CD14-positive monocyte (primary cell): ENCODE data around the gene HAS3. TPM values are rescaled to one million over a fixed set of nuclear protein-coding genes. Genes with fewer than 3 reads are reported as not detected.

Experiments used
- DNase-seq, 3 donors: peaks; one replicate each; pipeline ENCODE4 v3.0.0-alpha.2; 2011 to 2022
- H2AFZ ChIP-seq: 2 replicates; pipeline ENCODE4 v1.6.0; 2012; ENCODE audit warnings: mild to moderate bottlenecking, low read depth, low read length, inconsistent platforms; ENCODE audit not compliant: insufficient read depth, poor library complexity, severe bottlenecking
- H3K27ac ChIP-seq, 2 donors: 1 replicate in 1 of 2; 2 replicates in 1 of 2; pipeline ENCODE4 v1.5.1; 2012 to 2013; ENCODE audit warnings: low read length in 2 of 2, control low read depth in 1 of 2, inconsistent platforms in 1 of 2, low read depth in 1 of 2, mild to moderate bottlenecking in 1 of 2
- H3K27me3 ChIP-seq, 2 donors: one replicate each; pipeline versions ENCODE4 v1.6.0 to v1.6.1; 2011 to 2013; ENCODE audit warnings: low read length in 2 of 2; ENCODE audit not compliant: control insufficient read depth in 2 of 2, insufficient read depth in 2 of 2
- H3K36me3 ChIP-seq, 2 donors: replicated peaks in 1 of 2; 1 replicate in 1 of 2; 2 replicates in 1 of 2; pipeline versions ENCODE4 v1.5.1 to v1.6.1; 2012 to 2013; ENCODE audit warnings: low read length in 2 of 2, control low read depth in 1 of 2, inconsistent platforms in 1 of 2, mild to moderate bottlenecking in 1 of 2; ENCODE audit not compliant: insufficient read depth in 2 of 2, control insufficient read depth in 1 of 2
- H3K4me1 ChIP-seq, 2 donors: 1 replicate in 1 of 2; 2 replicates in 1 of 2; pipeline versions ENCODE4 v1.5.1 to v1.6.1; 2012 to 2013; ENCODE audit warnings: low read length in 2 of 2, control low read depth in 1 of 2, inconsistent platforms in 1 of 2, mild to moderate bottlenecking in 1 of 2, moderate library complexity in 1 of 2; ENCODE audit not compliant: insufficient read depth in 2 of 2, control insufficient read depth in 1 of 2
- H3K4me2 ChIP-seq: replicated peaks from 2 replicates; pipeline ENCODE3; 2012; ENCODE audit warnings: low read length, moderate library complexity, mild to moderate bottlenecking; ENCODE audit not compliant: poor library complexity, severe bottlenecking; ENCODE audit errors: extremely low read depth
- H3K4me3 ChIP-seq, 3 experiments: fragments of 200-600 bp in 1 of 3; sonication (generic) in 1 of 3; replicated peaks in 1 of 3; 1 replicate in 2 of 3; 2 replicates in 1 of 3; pipeline ENCODE4 v1.5.1; 2011 to 2013; ENCODE audit warnings: low read length in 3 of 3, mild to moderate bottlenecking in 3 of 3, control low read depth in 2 of 3, low read depth in 2 of 3, inconsistent platforms in 1 of 3, moderate library complexity in 1 of 3
- H3K79me2 ChIP-seq: 2 replicates; pipeline ENCODE4 v1.6.0; 2012; ENCODE audit warnings: mild to moderate bottlenecking, control low read depth, inconsistent platforms, low read length, moderate library complexity; ENCODE audit not compliant: insufficient read depth
- H3K9ac ChIP-seq: 2 replicates; pipeline ENCODE4 v1.6.0; 2017; ENCODE audit warnings: low read length, mild to moderate bottlenecking; ENCODE audit not compliant: insufficient read depth, poor library complexity, severe bottlenecking
- H3K9me3 ChIP-seq, 2 donors: replicated peaks in 1 of 2; 1 replicate in 1 of 2; 2 replicates in 1 of 2; pipeline versions ENCODE4 v1.5.1 to v1.6.1; 2012 to 2013; ENCODE audit warnings: low read length in 2 of 2, control low read depth in 1 of 2; ENCODE audit not compliant: control insufficient read depth in 1 of 2, insufficient read depth in 1 of 2
- H4K20me1 ChIP-seq: 2 replicates; pipeline ENCODE4 v1.6.0; 2012; ENCODE audit warnings: mild to moderate bottlenecking, low read length, control low read depth, moderate library complexity; ENCODE audit not compliant: insufficient read depth
- H3K27ac Mint-ChIP-seq, 7 donors: one replicate each; pipeline ENCODE4 v1.8.0; 2020; ENCODE audit warnings: mild to moderate bottlenecking in 7 of 7, mixed read lengths in 7 of 7, moderate library complexity in 6 of 7, inconsistent platforms in 2 of 7
- H3K27me3 Mint-ChIP-seq, 3 donors: one replicate each; pipeline ENCODE4 v1.8.0; 2021 to 2022; ENCODE audit warnings: low read depth in 3 of 3, mild to moderate bottlenecking in 3 of 3, mixed read lengths in 3 of 3, moderate library complexity in 3 of 3, inconsistent platforms in 1 of 3
- H3K36me3 Mint-ChIP-seq, 2 donors: one replicate each; pipeline ENCODE4 v1.8.0; 2020; ENCODE audit warnings: mixed read lengths in 2 of 2, inconsistent platforms in 1 of 2, mild to moderate bottlenecking in 1 of 2
- H3K4me1 Mint-ChIP-seq: one replicate; pipeline ENCODE4 v1.8.0; 2020; ENCODE audit warnings: mild to moderate bottlenecking, mixed read lengths
- H3K4me3 Mint-ChIP-seq, 2 donors: one replicate each; pipeline ENCODE4 v1.8.0; 2020; ENCODE audit warnings: mild to moderate bottlenecking in 2 of 2, mixed read lengths in 2 of 2, moderate library complexity in 1 of 2
- H3K9me3 Mint-ChIP-seq, 7 donors: one replicate each; pipeline ENCODE4 v1.8.0; 2020 to 2022; ENCODE audit warnings: mixed read lengths in 7 of 7, mild to moderate bottlenecking in 6 of 7, moderate library complexity in 6 of 7, inconsistent platforms in 2 of 7
- WGBS: methylation state at CpG from one replicate; pipeline ENCODE4 v1.1.5; 2013; ENCODE audit warnings: missing lambda C conversion rate; ENCODE audit not compliant: insufficient coverage; 5-methylcytosine and 5-hydroxymethylcytosine counted together
- intact Hi-C, 2 donors: fragments of 100-400 bp; cut with micrococcal nuclease; formaldehyde crosslinking; loops; one replicate each; pipeline versions ENCODE4 v1.15.0 to v1.15.1; 2023
- polyA plus RNA-seq, 3 donors: library from polyadenylated mRNA; depleted of rRNA in 1 of 3; unstranded in 2 of 3; stranded (reverse) in 1 of 3; fragments of 300-500 nt in 2 of 3; fragments of >200 nt in 1 of 3; fragmentation: Illumina TruSeq in 2 of 3; gene quantifications; 1 replicate in 2 of 3; 2 replicates in 1 of 3; pipeline ENCODE4 v1.2.3, GENCODE V29; 2012 to 2021
- TF ChIP-seq, protein P1 (sequence below): fragments of 200-600 bp; IDR thresholded peaks from one replicate; pipeline ENCODE4 v1.8.0; 2022; ENCODE audit warnings: antibody characterized with exemption, mild to moderate bottlenecking

Gene HAS3
- polyA plus RNA-seq, 3 donors = 1.3 TPM; not detected in 2

DNA sequence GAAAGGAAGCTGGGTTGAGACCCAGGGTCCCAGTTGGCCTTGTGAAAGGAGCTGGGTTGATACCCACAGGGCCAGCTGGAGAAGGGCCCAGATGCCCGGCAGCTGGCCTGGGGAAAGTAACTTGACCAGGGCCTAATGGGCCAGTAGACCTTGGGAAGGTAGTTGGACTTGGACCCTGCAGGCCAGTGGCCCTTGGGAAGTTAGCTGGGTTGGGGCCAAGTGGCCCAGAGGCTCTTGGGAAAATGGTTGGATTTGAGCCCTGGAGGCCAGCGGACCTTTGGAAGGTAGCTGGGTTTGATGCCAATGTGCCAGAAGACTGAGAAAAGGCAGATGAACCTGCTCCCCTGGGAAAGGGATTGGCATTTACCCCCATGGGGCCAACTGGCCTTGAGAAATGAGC is 13.5 kb downstream of the HAS3 start:
- Histone ChIP-seq H3K36me3 (peaks cover 53 to 75% of the 10 kb centered on the region in 2 donors), H4K20me1 (peaks cover 91% of the 10 kb centered on the region), H3K79me2 (peaks cover 10% of the 10 kb centered on the region), H3K9ac (no peak overlapping the region), H2AFZ (no peak overlapping the region), H3K4me1 (no peaks in the 10 kb centered on the region), H3K27me3 (no peaks in the 10 kb centered on the region), H3K27ac (no peak overlapping the region), H3K4me2 (no peak overlapping the region), H3K4me3 (no peak overlapping the region), H3K9me3 (no peaks in the 10 kb centered on the region)
- no peak for DNase-seq
- H3K4me1 Mint-ChIP-seq = peaks cover 3% of the 10 kb centered on the region
- H3K9me3 Mint-ChIP-seq = peaks cover 0 to 2% (median 0%) of the 10 kb centered on the region in 7 donors
- intact Hi-C loops = no loop called here
- no peak overlapping the region for H3K27ac Mint-ChIP-seq
- H3K36me3 Mint-ChIP-seq = peaks cover 51 to 81% of the 10 kb centered on the region in 2 donors
- H3K27me3 Mint-ChIP-seq = peaks cover 0 to 1% (median 0%) of the 10 kb centered on the region in 3 donors
- 95% methylated on average over 2 of the region's 2 CpGs for WGBS
- H3K4me3 Mint-ChIP-seq = no peak overlapping the region
- TF ChIP-seq, protein P1, sequence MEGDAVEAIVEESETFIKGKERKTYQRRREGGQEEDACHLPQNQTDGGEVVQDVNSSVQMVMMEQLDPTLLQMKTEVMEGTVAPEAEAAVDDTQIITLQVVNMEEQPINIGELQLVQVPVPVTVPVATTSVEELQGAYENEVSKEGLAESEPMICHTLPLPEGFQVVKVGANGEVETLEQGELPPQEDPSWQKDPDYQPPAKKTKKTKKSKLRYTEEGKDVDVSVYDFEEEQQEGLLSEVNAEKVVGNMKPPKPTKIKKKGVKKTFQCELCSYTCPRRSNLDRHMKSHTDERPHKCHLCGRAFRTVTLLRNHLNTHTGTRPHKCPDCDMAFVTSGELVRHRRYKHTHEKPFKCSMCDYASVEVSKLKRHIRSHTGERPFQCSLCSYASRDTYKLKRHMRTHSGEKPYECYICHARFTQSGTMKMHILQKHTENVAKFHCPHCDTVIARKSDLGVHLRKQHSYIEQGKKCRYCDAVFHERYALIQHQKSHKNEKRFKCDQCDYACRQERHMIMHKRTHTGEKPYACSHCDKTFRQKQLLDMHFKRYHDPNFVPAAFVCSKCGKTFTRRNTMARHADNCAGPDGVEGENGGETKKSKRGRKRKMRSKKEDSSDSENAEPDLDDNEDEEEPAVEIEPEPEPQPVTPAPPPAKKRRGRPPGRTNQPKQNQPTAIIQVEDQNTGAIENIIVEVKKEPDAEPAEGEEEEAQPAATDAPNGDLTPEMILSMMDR = no peak

GRCh38 chr16:69119536-69119935 is 14.1 kb downstream of the HAS3 start:
- H3K4me2 ChIP-seq = no peak overlapping the region
- peaks cover 0 to 2% (median 0%) of the 10 kb centered on the region in 7 donors for H3K9me3 Mint-ChIP-seq
- peaks cover 47 to 76% of the 10 kb centered on the region in 2 donors for H3K36me3 Mint-ChIP-seq
- peaks cover 91% of the 10 kb centered on the region for H4K20me1 ChIP-seq
- no peak overlapping the region for H3K4me3 ChIP-seq
- H2AFZ ChIP-seq = no peak overlapping the region
- H3K36me3 ChIP-seq = peaks cover 50 to 72% of the 10 kb centered on the region in 2 donors
- H3K4me3 Mint-ChIP-seq = no peak overlapping the region
- no peak overlapping the region for H3K9ac ChIP-seq
- H3K4me1 Mint-ChIP-seq = peaks cover 3% of the 10 kb centered on the region
- DNase-seq = no peak
- H3K9me3 ChIP-seq = no peaks in the 10 kb centered on the region
- no peaks in the 10 kb centered on the region for H3K4me1 ChIP-seq
- H3K79me2 ChIP-seq = peaks cover 15% of the 10 kb centered on the region
- no peaks in the 10 kb centered on the region for H3K27me3 ChIP-seq
- no peak overlapping the region for H3K27ac Mint-ChIP-seq
- TF ChIP-seq, protein P1 = no peak
- H3K27ac ChIP-seq = no peak overlapping the region
- 100% methylated on average over 2 of the region's 2 CpGs for WGBS
- H3K27me3 Mint-ChIP-seq = peaks cover 0 to 1% (median 0%) of the 10 kb centered on the region in 3 donors
- intact Hi-C loops = no loop called here
